Measurements from ENCODE around the gene DIAPH2. TPM values are rescaled to one million over a fixed set of nuclear protein-coding genes. Genes with fewer than 3 reads are reported as not detected.

DIAPH2 gene
- total RNA-seq, 4 donors from 2014 or later, result 41.8 to 64.5 (median 54.5) TPM

DNA sequence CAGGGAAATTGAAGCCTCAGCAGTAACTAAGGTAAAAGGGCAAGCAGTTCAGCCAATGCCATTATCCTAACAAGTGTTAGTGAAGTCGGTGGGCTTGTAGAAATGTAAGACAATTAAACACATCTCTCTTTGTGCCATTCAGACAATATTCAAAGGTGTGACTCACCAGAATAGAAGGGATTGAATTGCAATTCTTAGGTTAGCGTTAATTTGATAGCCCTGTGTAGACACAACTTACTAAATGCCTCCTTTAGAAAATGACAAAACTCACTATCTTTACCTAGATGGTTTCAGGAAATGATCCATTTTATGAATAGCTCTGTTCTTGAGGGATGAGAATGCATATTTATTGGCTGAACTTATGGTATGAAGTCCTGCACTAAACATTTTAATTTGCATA is 234.2 kb downstream of the DIAPH2 start:
- WGBS, result 93% methylated on average over 2 of the region's 2 CpGs
- Histone ChIP-seq H3K4me1 (no peaks in the 10 kb centered on the region), H3K27me3 (no peaks in the 10 kb centered on the region), H3K9me3 (no peaks in the 10 kb centered on the region), H3K4me3 (no peak overlapping the region), H3K36me3 (no peaks in the 10 kb centered on the region), H3K27ac (replicated peaks in 1 of 4) (no peak overlapping the region)
- TF ChIP-seq POLR2AphosphoS5 (IDR thresholded peaks at IDR 0.05) (no peak), POLR2A (IDR thresholded peaks at IDR 0.05; ENCODE audit: low read depth) (no peak), EP300 (IDR thresholded peaks at IDR 0.05) (no peak)
- TF ChIP-seq, protein P1, sequence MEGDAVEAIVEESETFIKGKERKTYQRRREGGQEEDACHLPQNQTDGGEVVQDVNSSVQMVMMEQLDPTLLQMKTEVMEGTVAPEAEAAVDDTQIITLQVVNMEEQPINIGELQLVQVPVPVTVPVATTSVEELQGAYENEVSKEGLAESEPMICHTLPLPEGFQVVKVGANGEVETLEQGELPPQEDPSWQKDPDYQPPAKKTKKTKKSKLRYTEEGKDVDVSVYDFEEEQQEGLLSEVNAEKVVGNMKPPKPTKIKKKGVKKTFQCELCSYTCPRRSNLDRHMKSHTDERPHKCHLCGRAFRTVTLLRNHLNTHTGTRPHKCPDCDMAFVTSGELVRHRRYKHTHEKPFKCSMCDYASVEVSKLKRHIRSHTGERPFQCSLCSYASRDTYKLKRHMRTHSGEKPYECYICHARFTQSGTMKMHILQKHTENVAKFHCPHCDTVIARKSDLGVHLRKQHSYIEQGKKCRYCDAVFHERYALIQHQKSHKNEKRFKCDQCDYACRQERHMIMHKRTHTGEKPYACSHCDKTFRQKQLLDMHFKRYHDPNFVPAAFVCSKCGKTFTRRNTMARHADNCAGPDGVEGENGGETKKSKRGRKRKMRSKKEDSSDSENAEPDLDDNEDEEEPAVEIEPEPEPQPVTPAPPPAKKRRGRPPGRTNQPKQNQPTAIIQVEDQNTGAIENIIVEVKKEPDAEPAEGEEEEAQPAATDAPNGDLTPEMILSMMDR (IDR thresholded peaks at IDR 0.05), result no peak
- no peak for DNase-seq (ENCODE audit: extremely low spot score)
- intact Hi-C loops (cut with DNase I), result no loop called here

DNA sequence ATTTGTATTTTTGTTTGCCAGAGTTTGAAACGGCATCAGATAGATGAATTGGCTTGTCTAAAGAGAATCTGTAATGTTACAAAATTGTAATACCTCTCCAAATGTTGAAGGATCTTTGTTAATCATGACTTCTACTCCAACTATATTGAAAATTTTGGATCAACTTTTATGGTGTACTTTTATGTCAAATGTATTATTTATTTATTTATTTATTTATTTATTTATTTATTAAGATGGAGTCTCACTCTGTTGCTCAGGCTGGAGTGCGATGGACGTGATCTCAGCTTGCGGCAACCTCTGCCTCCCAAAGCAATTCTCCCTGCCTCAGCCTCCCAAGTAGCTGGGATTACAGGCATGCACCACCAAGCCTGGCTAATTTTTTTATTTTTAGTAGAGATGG is 235.0 kb downstream of the DIAPH2 start:
- intact Hi-C loops (cut with DNase I), result no loop called here

DNA sequence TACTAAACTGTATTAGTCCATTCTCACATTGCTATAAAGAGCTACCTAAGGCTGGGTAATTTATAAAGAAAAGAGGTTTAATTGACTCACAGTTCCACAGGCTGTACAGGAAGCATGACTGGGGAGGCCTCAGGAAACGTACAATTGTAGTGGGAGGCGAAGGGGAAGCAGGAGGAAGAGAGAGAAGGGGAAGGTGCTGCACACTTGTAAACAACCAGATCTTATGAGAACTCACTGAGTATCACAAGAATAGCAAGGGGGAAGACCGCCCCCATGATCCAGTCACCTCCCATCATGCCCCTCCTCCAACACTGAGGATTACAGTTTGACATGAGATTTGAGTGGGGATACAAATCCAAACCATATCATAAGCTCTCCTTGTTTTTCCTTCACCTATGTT is 239.9 kb downstream of the DIAPH2 start:
- H3K27ac ChIP-seq (replicated peaks in 1 of 4), result no peak overlapping the region
- no peaks in the 10 kb centered on the region for H3K36me3 ChIP-seq
- WGBS, result 51% methylated on average over 3 of the region's 3 CpGs
- H3K9me3 ChIP-seq, result no peaks in the 10 kb centered on the region
- DNase-seq (ENCODE audit: extremely low spot score), result no peak
- no peaks in the 10 kb centered on the region for H3K27me3 ChIP-seq
- no peaks in the 10 kb centered on the region for H3K4me1 ChIP-seq
- intact Hi-C loops (cut with DNase I), result no loop called here
- TF ChIP-seq POLR2AphosphoS5 (IDR thresholded peaks at IDR 0.05) (no peak), EP300 (IDR thresholded peaks at IDR 0.05) (no peak), POLR2A (IDR thresholded peaks at IDR 0.05; ENCODE audit: low read depth) (no peak)
- TF ChIP-seq, protein P1 (IDR thresholded peaks at IDR 0.05), result no peak
- no peak overlapping the region for H3K4me3 ChIP-seq

More for the DNA sequence above, 235.0 kb downstream of the DIAPH2 start:
- Histone ChIP-seq H3K27me3 (no peaks in the 10 kb centered on the region), H3K4me1 (no peaks in the 10 kb centered on the region), H3K27ac (replicated peaks in 1 of 4) (no peak overlapping the region), H3K4me3 (no peak overlapping the region), H3K36me3 (no peaks in the 10 kb centered on the region), H3K9me3 (no peaks in the 10 kb centered on the region)
- no peak for DNase-seq (ENCODE audit: extremely low spot score)
- WGBS, result 87% methylated on average over 4 of the region's 4 CpGs
- TF ChIP-seq POLR2A (IDR thresholded peaks at IDR 0.05; ENCODE audit: low read depth) (no peak), POLR2AphosphoS5 (IDR thresholded peaks at IDR 0.05) (no peak), EP300 (IDR thresholded peaks at IDR 0.05) (no peak)
- TF ChIP-seq, protein P1 (IDR thresholded peaks at IDR 0.05), result no peak

DNA sequence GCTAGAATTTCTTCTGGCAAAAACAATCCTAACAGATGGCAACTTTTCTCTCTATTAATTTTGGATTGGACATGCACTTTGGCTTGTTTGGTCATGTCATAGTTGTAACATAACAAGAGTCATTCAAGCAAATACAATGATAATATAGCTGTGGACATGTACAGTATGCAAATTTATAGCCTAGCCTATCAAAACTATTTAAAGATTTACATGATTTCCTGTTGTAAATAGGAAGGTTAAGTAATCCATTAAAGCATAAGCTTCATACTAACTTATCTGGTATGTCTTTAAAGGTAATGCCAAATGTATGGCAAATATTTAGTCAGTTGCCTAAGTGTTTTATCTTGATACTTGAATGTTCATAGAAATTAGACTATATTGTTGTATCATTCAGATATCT is 244.4 kb downstream of the DIAPH2 start:
- intact Hi-C loops (cut with DNase I), result no loop called here
- TF ChIP-seq, protein P1 (IDR thresholded peaks at IDR 0.05), result no peak
- TF ChIP-seq POLR2A (IDR thresholded peaks at IDR 0.05; ENCODE audit: low read depth) (no peak), POLR2AphosphoS5 (IDR thresholded peaks at IDR 0.05) (no peak), EP300 (IDR thresholded peaks at IDR 0.05) (no peak)
- Histone ChIP-seq H3K4me1 (no peaks in the 10 kb centered on the region), H3K9me3 (no peaks in the 10 kb centered on the region), H3K27me3 (no peaks in the 10 kb centered on the region), H3K27ac (replicated peaks in 1 of 4) (no peak overlapping the region), H3K36me3 (no peaks in the 10 kb centered on the region), H3K4me3 (no peak overlapping the region)
- DNase-seq (ENCODE audit: extremely low spot score), result no peak

DNA sequence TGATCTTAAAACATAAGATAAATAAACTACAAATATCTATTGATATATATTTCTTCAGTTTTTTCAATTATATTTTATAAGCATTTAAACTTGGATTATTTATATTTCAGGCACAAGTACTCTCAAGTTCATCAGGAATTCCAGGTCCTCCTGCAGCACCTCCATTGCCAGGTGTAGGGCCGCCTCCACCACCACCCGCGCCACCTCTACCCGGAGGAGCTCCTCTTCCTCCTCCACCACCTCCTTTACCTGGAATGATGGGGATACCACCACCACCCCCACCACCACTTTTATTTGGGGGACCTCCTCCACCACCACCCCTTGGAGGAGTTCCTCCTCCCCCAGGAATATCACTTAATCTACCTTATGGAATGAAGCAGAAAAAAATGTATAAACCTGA is 273.1 kb downstream of the DIAPH2 start:
- H3K36me3 ChIP-seq, result peaks cover 0 to 29% (median 6%) of the 10 kb centered on the region in 4 donors
- no peaks in the 10 kb centered on the region for H3K27me3 ChIP-seq
- H3K9me3 ChIP-seq, result peaks cover 0 to 18% (median 0%) of the 10 kb centered on the region in 4 donors
- TF ChIP-seq, protein P1 (IDR thresholded peaks at IDR 0.05), result no peak
- TF ChIP-seq POLR2A (IDR thresholded peaks at IDR 0.05; ENCODE audit: low read depth) (no peak), POLR2AphosphoS5 (IDR thresholded peaks at IDR 0.05) (no peak), EP300 (IDR thresholded peaks at IDR 0.05) (no peak)
- no peak overlapping the region for H3K4me3 ChIP-seq
- H3K4me1 ChIP-seq, result no peaks in the 10 kb centered on the region
- no peak overlapping the region for H3K27ac ChIP-seq (replicated peaks in 1 of 4)
- intact Hi-C loops (cut with DNase I), result no loop called here
- no peak for DNase-seq (ENCODE audit: extremely low spot score)
- WGBS, result 81% methylated on average over 4 of the region's 4 CpGs

Data from esophagus muscularis mucosa (tissue), 4 donors.